H9 (cell line): ENCODE data around the gene FNDC3A. TPM values are rescaled to one million over a fixed set of nuclear protein-coding genes. Genes with fewer than 3 reads are reported as not detected.

Source experiments
- DNase-seq: peaks from one replicate; pipeline ENCODE4 v3.0.0-alpha.2; 2017
- H2AFZ ChIP-seq: one replicate; pipeline ENCODE4 v1.6.1; 2013; ENCODE audit warnings: mild to moderate bottlenecking, low read length, control low read depth, moderate library complexity
- H2AK5ac ChIP-seq: 2 replicates; pipeline ENCODE4 v1.6.1; 2013; ENCODE audit warnings: low read length, control low read depth, mixed read lengths; ENCODE audit not compliant: insufficient read length
- H2BK120ac ChIP-seq: one replicate; pipeline ENCODE4 v1.6.1; 2013; ENCODE audit warnings: low read depth, mild to moderate bottlenecking, low read length, control low read depth, inconsistent platforms; ENCODE audit not compliant: poor library complexity, severe bottlenecking
- H2BK12ac ChIP-seq: 2 replicates; pipeline ENCODE4 v1.6.1; 2013; ENCODE audit warnings: low read length, control low read depth, mixed read lengths, low read depth; ENCODE audit not compliant: insufficient read length
- H2BK15ac ChIP-seq: 2 replicates; pipeline ENCODE4 v1.6.1; 2013; ENCODE audit warnings: low read depth, low read length, control low read depth
- H2BK20ac ChIP-seq: one replicate; pipeline ENCODE4 v1.6.1; 2013; ENCODE audit warnings: low read depth, mild to moderate bottlenecking, low read length, control low read depth, inconsistent platforms; ENCODE audit not compliant: poor library complexity, severe bottlenecking
- H2BK5ac ChIP-seq: 2 replicates; pipeline ENCODE4 v1.6.1; 2013; ENCODE audit warnings: low read length, control low read depth, mixed read lengths; ENCODE audit not compliant: insufficient read length
- H3K14ac ChIP-seq: 2 replicates; pipeline ENCODE4 v1.6.1; 2013; ENCODE audit warnings: low read length, control low read depth; ENCODE audit not compliant: insufficient read depth
- H3K18ac ChIP-seq: 2 replicates; pipeline ENCODE4 v1.6.1; 2013; ENCODE audit warnings: low read depth, mild to moderate bottlenecking, mixed read lengths, low read length, control low read depth; ENCODE audit not compliant: insufficient read length
- H3K23ac ChIP-seq: 2 replicates; pipeline ENCODE4 v1.6.1; 2013; ENCODE audit warnings: low read length, control low read depth, mixed read lengths, low read depth; ENCODE audit not compliant: insufficient read length
- H3K23me2 ChIP-seq: 2 replicates; pipeline ENCODE4 v1.6.1; 2013; ENCODE audit warnings: low read depth, mild to moderate bottlenecking, mixed read lengths, low read length, control low read depth; ENCODE audit not compliant: insufficient read length, poor library complexity, severe bottlenecking
- H3K27ac ChIP-seq: 2 replicates; pipeline ENCODE4 v1.5.1; 2013; ENCODE audit warnings: low read length, control low read depth, mixed read lengths, low read depth; ENCODE audit not compliant: insufficient read length
- H3K27me3 ChIP-seq: 2 replicates; pipeline ENCODE4 v1.6.1; 2013; ENCODE audit warnings: low read length, control low read depth, inconsistent platforms; ENCODE audit not compliant: insufficient read depth
- H3K4ac ChIP-seq: 2 replicates; pipeline ENCODE4 v1.6.1; 2013; ENCODE audit warnings: low read depth, mild to moderate bottlenecking, control low read depth, inconsistent platforms, low read length, moderate library complexity
- H3K4me1 ChIP-seq: 2 replicates; pipeline ENCODE4 v1.6.1; 2013; ENCODE audit warnings: low read length, control low read depth, inconsistent platforms; ENCODE audit not compliant: insufficient read depth
- H3K4me2 ChIP-seq: 2 replicates; pipeline ENCODE4 v1.6.1; 2013; ENCODE audit warnings: low read length, control low read depth, mixed read lengths; ENCODE audit not compliant: insufficient read length, insufficient read depth
- H3K56ac ChIP-seq: 2 replicates; pipeline ENCODE4 v1.6.1; 2013; ENCODE audit warnings: low read depth, mild to moderate bottlenecking, mixed read lengths, low read length, control low read depth; ENCODE audit not compliant: insufficient read length
- H3K79me1 ChIP-seq: 2 replicates; pipeline ENCODE4 v1.6.1; 2013; ENCODE audit warnings: low read depth, mild to moderate bottlenecking, moderate library complexity, low read length, control low read depth, inconsistent platforms; ENCODE audit not compliant: insufficient read depth, poor library complexity, severe bottlenecking
- H3K79me2 ChIP-seq: 2 replicates; pipeline ENCODE4 v1.6.1; 2013; ENCODE audit warnings: low read length, control low read depth, inconsistent platforms; ENCODE audit not compliant: insufficient read depth
- H3K9ac ChIP-seq: 2 replicates; pipeline ENCODE4 v1.6.1; 2013; ENCODE audit warnings: low read length, control low read depth, mixed read lengths; ENCODE audit not compliant: insufficient read length; ENCODE audit errors: extremely low read depth
- H3K9me3 ChIP-seq: one replicate; pipeline ENCODE4 v1.6.1; 2013; ENCODE audit warnings: low read depth, low read length, inconsistent platforms; ENCODE audit not compliant: control insufficient read depth
- H3T11ph ChIP-seq: one replicate; pipeline ENCODE4 v1.6.1; 2013; ENCODE audit warnings: mild to moderate bottlenecking, low read length, control low read depth, inconsistent platforms
- H4K20me1 ChIP-seq: one replicate; pipeline ENCODE4 v1.6.1; 2013; ENCODE audit not compliant: control insufficient read depth, insufficient read length, insufficient read depth
- H4K5ac ChIP-seq: 2 replicates; pipeline ENCODE4 v1.6.1; 2013; ENCODE audit warnings: low read depth, mild to moderate bottlenecking, mixed read lengths, low read length, control low read depth; ENCODE audit not compliant: insufficient read length
- H4K8ac ChIP-seq: replicated peaks from 2 replicates; pipeline ENCODE4 v1.6.1; 2013; ENCODE audit warnings: low read length, control low read depth, mixed read lengths, low read depth; ENCODE audit not compliant: insufficient read length
- H4K91ac ChIP-seq: 2 replicates; pipeline ENCODE4 v1.6.1; 2013; ENCODE audit warnings: low read depth, mild to moderate bottlenecking, moderate library complexity, mixed read lengths, low read length, control low read depth; ENCODE audit not compliant: insufficient read length
- H3K27ac Mint-ChIP-seq, 3 experiments: 2 replicates in 2 of 3; 3 replicates in 1 of 3; pipeline ENCODE4 v1.8.0; 2020 to 2021; ENCODE audit warnings: mixed read lengths in 3 of 3, mild to moderate bottlenecking in 1 of 3, moderate library complexity in 1 of 3
- H3K27me3 Mint-ChIP-seq: 2 replicates; pipeline ENCODE4 v1.8.0; 2021; ENCODE audit warnings: low read depth, mild to moderate bottlenecking, moderate library complexity, mixed read lengths
- H3K36me3 Mint-ChIP-seq, 3 experiments: 2 replicates in 2 of 3; 3 replicates in 1 of 3; pipeline ENCODE4 v1.8.0; 2020 to 2021; ENCODE audit warnings: low read depth in 3 of 3, mixed read lengths in 3 of 3; ENCODE audit not compliant: insufficient read depth in 1 of 3
- H3K4me1 Mint-ChIP-seq, 2 experiments: 2 replicates each; pipeline ENCODE4 v1.8.0; 2020; ENCODE audit warnings: mixed read lengths in 2 of 2
- H3K4me3 Mint-ChIP-seq, 2 experiments: 2 replicates in 1 of 2; 3 replicates in 1 of 2; pipeline ENCODE4 v1.8.0; 2020 to 2021; ENCODE audit warnings: mild to moderate bottlenecking in 2 of 2, mixed read lengths in 2 of 2, moderate library complexity in 1 of 2
- H3K9me3 Mint-ChIP-seq, 2 experiments: 2 replicates in 1 of 2; 3 replicates in 1 of 2; pipeline ENCODE4 v1.8.0; 2020; ENCODE audit warnings: mild to moderate bottlenecking in 2 of 2, mixed read lengths in 2 of 2, moderate library complexity in 1 of 2
- CTCF ChIP-seq: fragments of 200-600 bp; sonication (generic); conservative IDR thresholded peaks from 3 replicates; pipeline ENCODE4 v1.8.0; 2021; ENCODE audit warnings: antibody characterized with exemption, mild to moderate bottlenecking
- WGBS: extraction: QIAGEN DNeasy Blood & Tissue Kit; methylation state at CpG from one replicate; pipeline ENCODE4 v1.1.7; 2013; ENCODE audit warnings: missing lambda C conversion rate, low lambda C conversion rate, mixed read lengths; ENCODE audit not compliant: insufficient read length; ENCODE audit errors: extremely low coverage; 5-methylcytosine and 5-hydroxymethylcytosine counted together
- total RNA-seq: library from RNA; stranded (reverse); gene quantifications from 2 replicates; pipeline ENCODE4 v1.2.1, GENCODE V29; 2021

FNDC3A gene
- total RNA-seq, 1 experiment from 2014 or later: 27.4 TPM

GRCh38 chr13:49029570-49029969, 53.9 kb downstream of the FNDC3A start:
- no peak overlapping the region for H2BK20ac ChIP-seq
- no peak overlapping the region for H4K5ac ChIP-seq
- H3K23me2 ChIP-seq: no peaks in the 10 kb centered on the region
- no peak overlapping the region for H3T11ph ChIP-seq
- no peaks in the 10 kb centered on the region for H4K20me1 ChIP-seq
- H3K27ac ChIP-seq: no peak overlapping the region
- TF ChIP-seq CTCF: no peak
- H3K4ac ChIP-seq: no peak overlapping the region
- H2AFZ ChIP-seq: no peak overlapping the region
- H3K14ac ChIP-seq: no peak overlapping the region
- H3K4me2 ChIP-seq: no peak overlapping the region
- H3K79me1 ChIP-seq: no peaks in the 10 kb centered on the region
- no peaks in the 10 kb centered on the region for H3K27me3 ChIP-seq
- DNase-seq: no peak
- no CpG with 5 or more reads among the region's 2 CpGs for WGBS
- no peak overlapping the region for H2BK120ac ChIP-seq
- no peak overlapping the region for H3K56ac ChIP-seq
- no peak overlapping the region for H4K8ac ChIP-seq
- H3K9ac ChIP-seq: no peak overlapping the region
- no peak overlapping the region for H2AK5ac ChIP-seq
- H4K91ac ChIP-seq: no peak overlapping the region
- Mint-ChIP-seq H3K36me3 (peaks cover 5 to 17% (median 10%) of the 10 kb centered on the region in 3 experiments; a peak in 6 of 7 replicates), H3K4me3 (no peak overlapping the region), H3K27ac (no peak overlapping the region; a peak in 1 of 7 replicates), H3K27me3 (no peaks in the 10 kb centered on the region), H3K4me1 (no peaks in the 10 kb centered on the region; a peak in 1 of 4 replicates), H3K9me3 (no peaks in the 10 kb centered on the region)
- no peak overlapping the region for H2BK15ac ChIP-seq
- no peak overlapping the region for H2BK12ac ChIP-seq
- H3K9me3 ChIP-seq: no peaks in the 10 kb centered on the region
- H3K79me2 ChIP-seq: no peaks in the 10 kb centered on the region
- H3K4me1 ChIP-seq: no peaks in the 10 kb centered on the region
- H3K23ac ChIP-seq: no peak overlapping the region
- H3K18ac ChIP-seq: no peak overlapping the region
- H2BK5ac ChIP-seq: no peak overlapping the region
